Heart left ventricle (tissue), 16 donors: ENCODE results near the gene CAND1. TPM values are rescaled to one million over a fixed set of nuclear protein-coding genes. Genes with fewer than 3 reads are reported as not detected.

ENCODE experiments used
- ATAC-seq, 4 donors: fragments of 200-7000 bp; cut with Tn5 transposase; one replicate each; pipeline ENCODE4 v1.9.1; 2020 to 2022; ENCODE audit warnings: moderate library complexity in 4 of 4, mild to moderate bottlenecking in 3 of 4, moderate number of reproducible peaks in 1 of 4
- DNase-seq, 5 donors: peaks; one replicate each; pipeline ENCODE4 v3.0.0-alpha.2; 2020
- H3K27ac ChIP-seq, 12 donors: fragments of 200-600 bp; sonication (generic) in 4 of 12; one replicate each; pipeline versions ENCODE4 v1.5.0 to v1.8.0; 2016 to 2022; ENCODE audit warnings: mild to moderate bottlenecking in 2 of 12
- H3K27me3 ChIP-seq, 9 donors: fragments of 200-600 bp; sonication (generic) in 2 of 9; one replicate each; pipeline versions ENCODE4 v1.5.1 to v1.8.0; 2016 to 2022; ENCODE audit warnings: mild to moderate bottlenecking in 3 of 9
- H3K36me3 ChIP-seq, 9 donors: fragments of 200-600 bp; sonication (generic) in 2 of 9; one replicate each; pipeline versions ENCODE4 v1.5.0 to v1.8.0; 2018 to 2022; ENCODE audit warnings: mild to moderate bottlenecking in 2 of 9
- H3K4me1 ChIP-seq, 12 donors: fragments of 200-600 bp; sonication (generic) in 4 of 12; one replicate each; pipeline versions ENCODE4 v1.5.0 to v1.8.0; 2016 to 2022; ENCODE audit warnings: mild to moderate bottlenecking in 3 of 12
- H3K4me3 ChIP-seq, 12 donors: fragments of 200-600 bp; sonication (generic) in 4 of 12; one replicate each; pipeline versions ENCODE4 v1.5.0 to v1.8.0; 2017 to 2022; ENCODE audit warnings: mild to moderate bottlenecking in 9 of 12, moderate library complexity in 4 of 12
- H3K9me3 ChIP-seq, 12 donors: fragments of 200-600 bp; sonication (generic) in 4 of 12; one replicate each; pipeline versions ENCODE4 v1.5.0 to v1.8.0; 2016 to 2022; ENCODE audit warnings: mild to moderate bottlenecking in 1 of 12
- POLR2A ChIP-seq, 2 donors: fragments of 450-650 bp; IDR thresholded peaks; one replicate each; pipeline ENCODE4 v1.6.1; 2017; ENCODE audit warnings: antibody characterized with exemption in 2 of 2, mild to moderate bottlenecking in 2 of 2, moderate library complexity in 2 of 2
- WGBS, 4 donors: extraction: QIAGEN DNeasy Blood & Tissue Kit in 2 of 4; methylation state at CpG; one replicate each; pipeline versions ENCODE4 v1.1.5 to v1.1.7; 2013 to 2018; 5-methylcytosine and 5-hydroxymethylcytosine counted together
- intact Hi-C, 10 donors: fragments of 100-400 bp; cut with DNase I; formaldehyde crosslinking; loops; one replicate each; pipeline versions ENCODE4 v1.11.1 to v1.14.2; 2022
- polyA plus RNA-seq, 2 donors: library from polyadenylated mRNA; stranded (reverse); fragments of 200-250 nt; gene quantifications; one replicate each; pipeline ENCODE4 v1.2.3, GENCODE V29; 2013
- total RNA-seq, 9 donors: library from RNA; depleted of rRNA in 2 of 9; stranded (reverse); fragments of >200 nt in 2 of 9; fragmentation: NEBNext Ultra II Directional in 3 of 9; extraction: Animal tissue kit (Norgen Biotek cat#: 25700) in 3 of 9; gene quantifications; one replicate each; pipeline versions ENCODE4 v1.1.0 to v1.2.4, GENCODE V29; 2016 to 2023
- TF ChIP-seq, protein P1 (sequence below), 12 donors: fragments of 200-600 bp; sonication (generic) in 4 of 12; IDR thresholded peaks; one replicate each; pipeline versions ENCODE4 v1.5.0 to v1.8.0; 2018 to 2022; ENCODE audit warnings: antibody characterized with exemption in 12 of 12, mild to moderate bottlenecking in 5 of 12
- donor health status: ischemic (EF 13 %, LVEDD 7.1; RV severe dilation, severe dysfunction).
- donor health status: healthy with polysubstance abuse.
- donor health status: DM: no; HTN: yes; CAD: no.
- donor health status: DM: no; HTN: no; CAD: no.
- donor health status: ischemic (EF 25% LVEDD 6.9; RV normal size, moderate dysfunction).
- donor health status: ischemic (EF 25% LVEDD 5.7; RV mildly dilated, moderate dysfunction).
- donor health status: healthy.
- donor health status: DM: yes; HTN: yes; CAD: no.
- donor health status: ischemic (EF 35%, LVEDD 5.7; RV mildly dilated, moderate dysfunction).
- donor health status: nonischemic (EF 11% LVEDD 7.7; RV severe dilation, severe dysfunction).
- donor health status: DM: yes; HTN: yes; CAD: no.
- donor health status: PGD.
- donor health status: ischemic (EF 29% LVEDD 5.4; RV normal size, mild dysfunction).
- donor health status: nonischemic (EF 23%, LVEDD 6.1; RV moderate dilation, normal function).

Gene CAND1
- total and polyA plus RNA-seq, 11 donors: 5.8 to 69.0 (median 30.9) TPM

DNA sequence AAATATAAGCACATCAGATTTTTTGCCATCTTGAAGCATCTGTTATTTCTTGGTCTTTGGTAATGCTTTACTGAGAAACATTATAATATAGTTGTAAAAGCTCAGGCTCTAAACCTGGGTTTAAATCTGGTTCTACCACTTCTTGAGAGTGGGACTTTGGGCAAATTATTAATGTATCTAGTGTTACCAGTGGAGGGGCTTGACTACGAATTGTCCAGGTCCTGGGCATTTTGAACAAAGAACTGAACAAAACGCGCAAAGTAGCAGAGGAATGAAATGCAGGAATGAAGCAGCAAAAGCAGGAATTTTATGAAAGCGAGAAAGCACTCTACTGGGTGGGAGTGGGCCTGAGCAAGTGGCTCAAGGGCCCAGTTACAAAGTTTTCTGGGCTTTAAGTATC is 50.8 kb downstream of the CAND1 start:
- Histone ChIP-seq H3K4me3 (no peak overlapping the region), H3K27me3 (no peaks in the 10 kb centered on the region), H3K27ac (no peak overlapping the region), H3K9me3 (no peaks in the 10 kb centered on the region), H3K4me1 (no peaks in the 10 kb centered on the region), H3K36me3 (peaks cover 0 to 38% (median 14%) of the 10 kb centered on the region in 9 donors)
- 93 to 97% (median 95%) methylated on average over 4 of the region's 4 CpGs for WGBS, 4 donors
- DNase-seq (no peak), ATAC-seq (no peak)
- intact Hi-C loops: no loop called here
- no peak for TF ChIP-seq POLR2A (IDR thresholded peaks at IDR 0.05)
- TF ChIP-seq, protein P1, sequence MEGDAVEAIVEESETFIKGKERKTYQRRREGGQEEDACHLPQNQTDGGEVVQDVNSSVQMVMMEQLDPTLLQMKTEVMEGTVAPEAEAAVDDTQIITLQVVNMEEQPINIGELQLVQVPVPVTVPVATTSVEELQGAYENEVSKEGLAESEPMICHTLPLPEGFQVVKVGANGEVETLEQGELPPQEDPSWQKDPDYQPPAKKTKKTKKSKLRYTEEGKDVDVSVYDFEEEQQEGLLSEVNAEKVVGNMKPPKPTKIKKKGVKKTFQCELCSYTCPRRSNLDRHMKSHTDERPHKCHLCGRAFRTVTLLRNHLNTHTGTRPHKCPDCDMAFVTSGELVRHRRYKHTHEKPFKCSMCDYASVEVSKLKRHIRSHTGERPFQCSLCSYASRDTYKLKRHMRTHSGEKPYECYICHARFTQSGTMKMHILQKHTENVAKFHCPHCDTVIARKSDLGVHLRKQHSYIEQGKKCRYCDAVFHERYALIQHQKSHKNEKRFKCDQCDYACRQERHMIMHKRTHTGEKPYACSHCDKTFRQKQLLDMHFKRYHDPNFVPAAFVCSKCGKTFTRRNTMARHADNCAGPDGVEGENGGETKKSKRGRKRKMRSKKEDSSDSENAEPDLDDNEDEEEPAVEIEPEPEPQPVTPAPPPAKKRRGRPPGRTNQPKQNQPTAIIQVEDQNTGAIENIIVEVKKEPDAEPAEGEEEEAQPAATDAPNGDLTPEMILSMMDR (IDR thresholded peaks at IDR 0.05): no peak

DNA sequence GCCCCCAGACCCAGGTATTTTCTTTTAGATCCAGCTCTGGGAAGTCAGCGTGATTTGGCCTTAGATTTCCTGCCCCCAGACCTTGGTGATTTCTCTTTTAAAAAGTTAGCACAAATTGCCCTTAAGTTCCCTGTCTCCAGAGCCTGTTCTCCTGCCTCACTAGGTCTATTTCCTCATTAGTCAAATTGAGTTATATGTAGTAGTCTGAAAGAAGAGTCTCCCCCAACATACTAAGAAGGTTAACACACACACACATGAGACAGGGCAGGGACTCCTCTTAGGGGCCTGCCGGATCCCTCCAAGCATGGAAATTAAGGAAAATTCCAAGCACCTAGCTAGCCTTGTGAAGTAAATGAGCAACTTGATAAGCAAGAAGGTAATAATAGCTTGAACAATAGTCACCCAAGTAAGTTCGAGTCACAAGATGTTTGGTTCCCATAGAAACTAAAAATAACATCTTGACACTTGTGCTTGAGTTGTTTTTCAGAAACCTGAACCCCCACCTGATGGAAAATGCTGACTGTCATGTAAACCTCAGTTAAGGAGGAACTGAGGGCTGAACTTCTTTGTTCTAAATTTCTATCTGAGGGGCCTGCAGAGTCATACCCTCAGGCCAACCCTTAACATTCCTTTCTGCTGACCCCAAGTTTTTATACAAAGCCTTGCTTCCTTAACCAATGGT is 51.6 kb downstream of the CAND1 start:
- ATAC-seq: no peak
- 78 to 84% (median 81%) methylated on average over 3 of the region's 3 CpGs for WGBS, 4 donors
- H3K27ac ChIP-seq: no peak overlapping the region

DNA sequence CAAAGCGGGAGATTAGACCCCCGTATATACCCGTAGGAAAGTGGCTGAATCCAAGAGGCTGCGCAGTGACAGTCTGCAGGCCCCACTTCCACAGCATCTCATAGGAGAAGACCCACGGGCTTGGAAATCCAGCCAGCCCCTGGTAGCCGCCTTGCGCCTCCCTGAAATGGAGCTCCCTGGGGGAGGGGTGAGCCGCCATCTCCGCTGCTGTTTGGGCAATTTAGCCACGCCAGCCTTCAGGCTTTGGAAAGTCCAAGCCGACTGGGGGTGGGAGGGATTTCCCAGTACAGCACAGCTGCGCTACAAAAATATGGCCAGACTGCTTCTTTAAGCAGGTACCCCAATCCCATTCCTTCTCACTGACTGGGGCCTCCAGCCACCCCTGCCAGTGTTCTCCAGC is 53.4 kb downstream of the CAND1 start:
- 92 to 96% (median 95%) methylated on average over 12 of the region's 12 CpGs for WGBS, 4 donors
- Histone ChIP-seq H3K4me1 (no peaks in the 10 kb centered on the region), H3K27ac (no peak overlapping the region), H3K9me3 (no peaks in the 10 kb centered on the region), H3K4me3 (no peak overlapping the region), H3K36me3 (peaks cover 0 to 29% (median 9%) of the 10 kb centered on the region in 9 donors), H3K27me3 (no peaks in the 10 kb centered on the region)
- no peak for TF ChIP-seq POLR2A (IDR thresholded peaks at IDR 0.05)
- TF ChIP-seq, protein P1 (IDR thresholded peaks at IDR 0.05): no peak
- DNase-seq (no peak), ATAC-seq (no peak)
- intact Hi-C loops: no loop called here

More for the DNA sequence above, 51.6 kb downstream of the CAND1 start:
- Histone ChIP-seq H3K9me3 (no peaks in the 10 kb centered on the region), H3K36me3 (peaks cover 0 to 34% (median 13%) of the 10 kb centered on the region in 9 donors), H3K4me1 (no peaks in the 10 kb centered on the region), H3K4me3 (no peak overlapping the region), H3K27me3 (no peaks in the 10 kb centered on the region)
- no peak for DNase-seq
- intact Hi-C loops: no loop called here
- no peak for TF ChIP-seq POLR2A (IDR thresholded peaks at IDR 0.05)
- TF ChIP-seq, protein P1 (IDR thresholded peaks at IDR 0.05): no peak

DNA sequence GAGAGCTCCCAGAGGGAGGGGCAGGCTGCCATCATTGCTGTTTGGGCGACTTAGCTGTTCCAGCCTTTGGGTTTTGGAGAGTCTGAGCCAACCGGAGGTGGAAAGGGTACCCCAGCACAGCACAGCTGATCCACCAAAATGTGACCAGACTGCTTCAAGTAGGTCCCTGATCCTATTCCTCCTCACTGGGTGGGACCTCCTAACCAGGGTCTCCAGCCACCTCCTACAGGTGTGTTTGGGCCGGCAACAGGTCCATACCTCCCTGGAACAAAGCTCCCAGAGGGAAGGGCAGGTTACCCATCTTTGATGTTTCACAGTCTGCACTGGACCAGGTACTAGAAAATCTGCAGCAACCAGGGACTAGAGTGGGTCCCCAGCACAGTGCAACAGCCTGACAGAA is 53.8 kb downstream of the CAND1 start:
- no peak overlapping the region for H3K27ac ChIP-seq

More for the DNA sequence above, 53.8 kb downstream of the CAND1 start:
- no peak overlapping the region for H3K4me3 ChIP-seq
- WGBS, 4 donors: 98 to 100% (median 100%) methylated on average over 2 to 3 of the region's 3 CpGs
- TF ChIP-seq, protein P1 (IDR thresholded peaks at IDR 0.05): no peak
- TF ChIP-seq POLR2A (IDR thresholded peaks at IDR 0.05): no peak
- ATAC-seq (peak in 1 of 4 donors; percentile 49), DNase-seq (no peak)
- intact Hi-C loops: no loop called here
- no peaks in the 10 kb centered on the region for H3K4me1 ChIP-seq
- no peaks in the 10 kb centered on the region for H3K27me3 ChIP-seq
- H3K36me3 ChIP-seq: peaks cover 0 to 29% (median 9%) of the 10 kb centered on the region in 9 donors
- no peaks in the 10 kb centered on the region for H3K9me3 ChIP-seq
